Measurements from ENCODE around the gene BZW2.

The BZW2 gene

GRCh38 chr7:16648551-16648950 lies 2.6 kb downstream of the BZW2 start:
- ChIA-PET CTCF (interaction anchor here (1.1 kb wide), 1 partner anchor 10 kb away, joined by 3 read pairs; no protein-coding TSS in a partner anchor), POLR2A (no interaction called here)
- no peak for DNase-seq (ENCODE audit: extremely low spot score)
- TF ChIP-seq, protein P1, sequence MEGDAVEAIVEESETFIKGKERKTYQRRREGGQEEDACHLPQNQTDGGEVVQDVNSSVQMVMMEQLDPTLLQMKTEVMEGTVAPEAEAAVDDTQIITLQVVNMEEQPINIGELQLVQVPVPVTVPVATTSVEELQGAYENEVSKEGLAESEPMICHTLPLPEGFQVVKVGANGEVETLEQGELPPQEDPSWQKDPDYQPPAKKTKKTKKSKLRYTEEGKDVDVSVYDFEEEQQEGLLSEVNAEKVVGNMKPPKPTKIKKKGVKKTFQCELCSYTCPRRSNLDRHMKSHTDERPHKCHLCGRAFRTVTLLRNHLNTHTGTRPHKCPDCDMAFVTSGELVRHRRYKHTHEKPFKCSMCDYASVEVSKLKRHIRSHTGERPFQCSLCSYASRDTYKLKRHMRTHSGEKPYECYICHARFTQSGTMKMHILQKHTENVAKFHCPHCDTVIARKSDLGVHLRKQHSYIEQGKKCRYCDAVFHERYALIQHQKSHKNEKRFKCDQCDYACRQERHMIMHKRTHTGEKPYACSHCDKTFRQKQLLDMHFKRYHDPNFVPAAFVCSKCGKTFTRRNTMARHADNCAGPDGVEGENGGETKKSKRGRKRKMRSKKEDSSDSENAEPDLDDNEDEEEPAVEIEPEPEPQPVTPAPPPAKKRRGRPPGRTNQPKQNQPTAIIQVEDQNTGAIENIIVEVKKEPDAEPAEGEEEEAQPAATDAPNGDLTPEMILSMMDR (IDR thresholded peaks at IDR 0.05; ENCODE audit: control extremely low read depth, extremely low read depth, low read depth, missing control alignments): no peak

DNA sequence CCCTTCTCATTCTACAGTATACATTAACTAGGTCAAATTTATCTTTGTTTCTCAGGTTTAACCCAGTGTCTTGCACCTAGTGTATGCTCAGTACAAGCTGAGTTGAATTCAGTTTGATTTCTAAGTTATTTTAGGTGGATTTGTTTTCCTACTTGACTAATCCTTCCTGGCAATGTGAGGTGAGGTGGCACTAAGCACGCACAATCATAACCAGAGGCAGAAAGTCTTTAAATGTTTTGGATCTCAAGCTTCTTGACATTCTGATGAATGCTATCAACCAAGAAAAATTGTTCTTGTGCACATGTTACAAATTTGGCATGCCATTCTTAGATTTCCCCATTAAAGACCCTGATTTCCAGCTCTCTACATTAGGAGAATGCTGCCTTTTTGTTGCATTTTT lies 3.2 kb downstream of the BZW2 start:
- POLR2A ChIA-PET: no interaction called here
- TF ChIP-seq, protein P1 (IDR thresholded peaks at IDR 0.05; ENCODE audit: control extremely low read depth, extremely low read depth, low read depth, missing control alignments): no peak
- DNase-seq (ENCODE audit: extremely low spot score): no peak
- CTCF ChIA-PET: interaction anchor here (1.1 kb wide), 1 partner anchor 11 kb away, joined by 3 read pairs; no protein-coding TSS in a partner anchor

DNA sequence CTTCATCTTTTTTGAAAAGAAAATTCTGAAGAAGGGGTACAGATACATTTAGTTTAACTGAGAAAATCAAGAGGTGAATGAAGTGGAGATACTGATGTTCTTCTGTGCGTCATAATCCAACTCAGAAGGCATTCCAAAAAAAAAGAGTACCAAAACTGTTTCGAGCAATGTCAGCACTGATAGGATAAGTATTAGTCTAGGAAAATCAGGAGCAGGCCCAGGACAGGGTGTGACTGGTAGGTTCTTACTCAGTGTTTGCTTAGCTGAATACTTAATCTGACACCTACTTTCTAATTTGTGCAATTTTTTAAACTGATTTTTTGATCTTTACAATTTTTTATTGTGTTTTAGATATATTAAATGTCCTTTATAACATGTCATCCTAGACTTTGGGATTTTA lies 4.3 kb downstream of the BZW2 start:
- ChIA-PET CTCF (no interaction called here), POLR2A (no interaction called here)
- TF ChIP-seq, protein P1 (IDR thresholded peaks at IDR 0.05; ENCODE audit: control extremely low read depth, extremely low read depth, low read depth, missing control alignments): no peak
- DNase-seq (ENCODE audit: extremely low spot score): no peak

- DNase-seq (ENCODE audit: extremely low spot score): no peak
- TF ChIP-seq, protein P1 (IDR thresholded peaks at IDR 0.05; ENCODE audit: control extremely low read depth, extremely low read depth, low read depth, missing control alignments): no peak
- CTCF ChIA-PET: interaction anchor here (0.9 to 1.6 kb wide), 5 partner anchors 10 to 93 kb away, joined by 3 to 5 read pairs (median 3); no protein-coding TSS in a partner anchor
- POLR2A ChIA-PET: no interaction called here
These were observed 5.6 kb downstream of the BZW2 start for GRCh38 chr7:16651396-16652239.

DNA sequence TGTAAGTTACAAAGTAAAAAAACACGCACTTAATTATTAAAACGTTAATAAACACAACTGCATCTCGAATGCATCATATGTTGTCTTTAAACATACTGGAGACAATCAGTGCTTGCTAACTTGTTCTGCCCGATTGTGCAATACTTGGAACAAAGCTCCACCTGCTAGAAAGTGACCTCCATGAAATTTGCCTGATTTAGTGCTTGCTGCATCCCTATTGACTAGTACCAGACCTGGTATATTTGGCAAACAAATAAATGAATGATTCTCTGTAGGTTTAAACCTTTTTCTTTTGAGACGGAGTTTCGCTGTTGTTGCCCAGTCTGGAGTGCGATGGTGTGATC lies 6.2 kb downstream of the BZW2 start:
- TF ChIP-seq, protein P1 (IDR thresholded peaks at IDR 0.05; ENCODE audit: control extremely low read depth, extremely low read depth, low read depth, missing control alignments): no peak
- ChIA-PET CTCF (interaction anchor here (1.0 to 1.6 kb wide), 4 partner anchors 10 to 19 kb away, joined by 3 to 5 read pairs (median 3); no protein-coding TSS in a partner anchor), POLR2A (no interaction called here)
- no peak for DNase-seq (ENCODE audit: extremely low spot score)

GRCh38 chr7:16652888-16653287 lies 6.9 kb downstream of the BZW2 start:
- TF ChIP-seq, protein P1 (IDR thresholded peaks at IDR 0.05; ENCODE audit: control extremely low read depth, extremely low read depth, low read depth, missing control alignments): no peak
- DNase-seq (ENCODE audit: extremely low spot score): no peak
- ChIA-PET CTCF (interaction anchor here (1.1 to 1.3 kb wide), 2 partner anchors 18 kb away, joined by 3 read pairs; no protein-coding TSS in a partner anchor), POLR2A (no interaction called here)
